ENCODE measurements around the gene CRK.
"Not testable (repeated sequence)": the region's sequence is repeated elsewhere in the genome, so short reads cannot be mapped to it uniquely, and the experiment has no call there.

Gene CRK

DNA sequence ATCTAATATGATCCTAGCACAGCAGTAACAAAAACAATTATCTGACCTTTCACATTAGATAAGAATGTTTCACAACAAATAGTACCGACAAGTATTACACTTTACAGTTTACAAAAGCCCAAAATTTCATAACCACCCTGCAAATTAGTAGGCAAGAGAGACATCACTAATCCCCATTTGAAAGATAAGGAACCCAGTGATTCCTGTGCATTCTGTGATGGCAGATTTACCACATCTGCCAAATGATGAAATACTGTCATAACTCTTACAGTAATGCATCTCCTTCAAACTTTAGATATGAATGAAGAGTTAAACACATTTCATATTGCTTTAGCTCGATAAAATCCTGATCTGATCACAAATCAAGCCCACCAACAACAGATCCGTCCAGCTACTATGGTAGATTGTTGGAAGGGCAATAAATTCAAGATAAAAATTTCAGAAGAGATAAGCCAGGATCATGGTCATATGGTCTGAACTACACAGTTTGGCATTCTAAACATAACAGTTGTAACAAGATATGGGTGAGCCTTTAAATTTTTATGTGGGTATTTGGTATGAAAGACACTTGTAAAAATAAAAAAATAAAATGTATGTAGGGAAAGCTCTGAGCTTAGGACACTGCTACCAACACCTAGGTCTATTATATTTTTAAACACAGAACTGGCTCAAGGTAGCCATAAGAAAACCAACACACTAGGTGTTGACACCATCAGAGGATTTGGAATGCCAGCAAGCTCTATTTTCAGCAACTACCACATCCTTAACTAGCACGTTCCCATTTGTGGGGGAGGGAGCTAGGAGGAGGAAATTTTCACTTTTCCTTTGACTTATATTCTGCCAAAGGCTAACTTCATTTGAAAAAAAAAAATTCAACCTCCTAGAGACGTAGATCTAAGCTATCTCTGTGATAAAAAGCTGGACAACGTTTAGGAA lies 65.3 kb downstream of the CRK start:
- DNase-seq (ENCODE audit: low read depth in 2 of 3, low spot score in 2 of 3): no peak

DNA sequence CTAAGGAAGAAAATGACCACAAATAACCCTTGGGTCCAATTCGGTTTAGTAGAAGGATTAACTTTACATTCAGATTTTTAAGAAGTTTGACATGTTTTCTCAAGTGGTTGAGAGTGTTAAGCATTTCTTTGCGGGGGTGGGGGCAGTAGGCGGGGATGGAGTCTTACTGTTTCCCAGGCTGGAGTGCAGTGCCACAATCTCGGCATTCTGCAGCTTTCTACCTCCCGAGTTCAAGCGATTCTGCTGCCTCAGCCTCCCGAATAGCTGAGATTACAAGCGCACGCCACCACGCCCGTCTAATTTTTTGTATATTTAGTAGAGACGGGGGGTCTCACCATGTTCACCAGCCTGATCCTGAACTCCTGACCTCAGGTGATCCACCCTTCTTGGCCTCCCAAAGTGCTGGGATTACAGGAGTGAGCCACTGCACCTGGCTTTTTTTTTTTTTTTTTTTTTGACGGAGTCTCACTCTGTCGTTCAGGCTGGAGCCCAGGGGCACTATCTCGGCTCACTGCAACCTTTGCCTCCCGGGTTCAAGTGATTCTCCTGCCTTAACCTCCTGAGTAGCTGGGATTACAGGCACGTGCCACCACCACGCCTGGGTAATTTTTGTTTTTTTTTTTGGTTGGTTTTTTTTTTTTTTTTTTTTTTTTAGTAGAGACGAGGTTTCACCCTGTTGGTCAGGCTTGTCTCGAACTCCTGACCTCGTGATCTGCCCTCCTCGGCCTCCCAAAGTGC lies 68.4 kb downstream of the CRK start:
- DNase-seq (ENCODE audit: low read depth in 2 of 3, low spot score in 2 of 3): not testable (repeated sequence)

DNA sequence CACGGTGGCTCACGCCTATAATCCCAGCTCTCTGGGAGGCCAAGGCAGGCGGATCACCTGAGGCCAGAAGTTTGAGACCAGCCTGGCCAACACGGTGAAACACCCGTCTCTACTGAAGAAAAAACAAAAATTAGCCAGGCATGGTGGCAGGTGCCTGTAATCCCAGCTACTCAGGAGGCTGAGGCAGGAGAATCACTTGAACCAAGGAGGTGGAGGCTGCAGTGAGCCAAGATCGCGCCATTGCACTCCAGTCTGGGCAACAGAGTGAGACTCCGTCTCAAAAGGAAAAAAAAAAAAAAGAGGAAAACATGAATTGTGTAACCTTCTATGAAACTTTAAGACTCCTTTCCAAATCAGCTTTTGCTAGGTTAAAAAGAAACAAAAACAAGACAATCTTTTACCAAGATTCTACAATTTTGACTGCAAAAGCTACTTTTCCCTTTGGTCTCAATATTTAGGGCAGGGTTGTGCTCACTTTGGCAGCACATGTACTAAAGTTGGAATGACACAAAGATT lies 69.3 kb downstream of the CRK start:
- not testable (repeated sequence) for DNase-seq (ENCODE audit: low read depth in 2 of 3, low spot score in 2 of 3)

DNA sequence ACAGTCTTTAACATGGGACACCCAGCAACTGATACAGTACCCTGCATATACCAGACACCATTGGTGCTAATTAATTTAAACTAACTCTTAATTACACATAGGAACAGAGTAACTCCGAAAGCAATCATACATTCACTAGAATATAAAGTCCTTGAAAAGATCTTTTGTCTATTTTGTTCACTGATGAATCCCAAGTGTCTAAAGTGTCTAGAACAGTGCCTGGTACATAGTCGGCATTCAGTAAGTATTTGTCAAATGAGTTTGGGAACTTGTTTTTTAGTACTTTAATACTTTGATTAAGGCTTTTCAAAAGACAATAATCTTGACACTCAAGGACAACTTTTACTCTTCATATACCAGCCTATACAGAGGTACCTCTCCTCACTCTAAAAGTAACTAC lies 69.8 kb downstream of the CRK start:
- DNase-seq (ENCODE audit: low read depth in 2 of 3, low spot score in 2 of 3): no peak

DNA sequence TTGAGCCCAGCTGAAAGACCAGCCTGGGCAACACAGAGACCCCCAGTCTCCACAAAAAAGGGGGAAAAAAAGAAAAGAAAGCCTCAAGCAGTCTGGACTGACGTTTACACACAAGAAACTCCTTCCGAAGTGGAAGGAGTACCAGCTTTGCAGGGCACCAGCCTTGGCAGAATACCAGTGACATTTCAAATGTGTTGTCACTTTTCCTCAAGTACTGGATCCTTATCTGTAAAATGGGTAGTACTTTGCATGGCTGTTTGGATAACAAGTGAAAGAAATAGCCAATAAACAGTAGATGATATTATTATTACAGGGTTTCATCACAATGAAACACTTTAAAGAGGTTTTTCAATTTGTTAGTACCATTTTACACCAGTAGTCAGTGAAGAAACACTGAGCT lies 70.2 kb downstream of the CRK start:
- DNase-seq (ENCODE audit: low read depth in 2 of 3, low spot score in 2 of 3): no peak

DNA sequence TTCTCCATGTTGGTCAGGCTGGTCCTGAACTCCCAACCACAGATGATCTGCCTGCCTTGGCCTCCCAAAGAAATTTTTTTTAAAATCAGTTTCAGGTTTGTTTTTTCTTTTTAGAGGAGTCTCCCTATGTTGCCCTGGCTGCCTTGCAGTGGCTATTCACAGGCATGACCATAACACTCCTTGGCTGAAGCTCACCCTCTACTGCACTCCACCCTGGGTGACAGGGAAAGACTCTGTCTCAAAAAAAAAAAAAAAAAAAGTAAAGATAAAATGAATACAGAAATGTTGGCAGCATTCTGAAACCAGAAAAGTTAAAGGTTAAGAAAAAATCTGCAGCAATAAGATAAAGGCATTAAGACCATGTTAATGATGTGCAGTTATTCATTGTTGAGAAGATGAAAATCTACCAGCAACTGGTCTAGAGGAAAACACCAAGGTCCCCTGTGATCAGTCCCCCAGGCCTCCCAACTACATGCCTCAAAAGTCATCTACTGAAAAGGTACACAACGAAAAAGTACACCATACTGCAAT lies 71.1 kb downstream of the CRK start:
- no peak for DNase-seq (ENCODE audit: low read depth in 2 of 3, low spot score in 2 of 3)

DNA sequence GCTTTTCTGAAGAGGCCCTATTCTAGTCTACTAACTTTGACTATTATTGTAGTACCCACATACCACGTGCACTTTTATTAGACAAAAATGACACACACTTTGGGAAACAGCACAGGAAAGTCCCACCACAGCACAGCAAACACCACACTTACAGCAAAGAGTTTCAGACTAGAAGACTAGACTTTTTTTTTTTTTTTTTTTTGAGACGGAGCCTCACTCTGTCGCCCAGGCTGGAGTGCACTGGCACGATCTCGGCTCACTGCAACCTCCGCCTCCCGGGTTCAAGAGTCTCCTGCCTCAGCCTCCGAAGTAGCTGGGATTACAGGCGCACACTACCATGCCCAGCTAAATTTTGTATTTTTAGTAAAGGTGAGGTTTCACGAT lies 76.1 kb downstream of the CRK start:
- DNase-seq (ENCODE audit: low read depth in 2 of 3, low spot score in 2 of 3): no peak

DNA sequence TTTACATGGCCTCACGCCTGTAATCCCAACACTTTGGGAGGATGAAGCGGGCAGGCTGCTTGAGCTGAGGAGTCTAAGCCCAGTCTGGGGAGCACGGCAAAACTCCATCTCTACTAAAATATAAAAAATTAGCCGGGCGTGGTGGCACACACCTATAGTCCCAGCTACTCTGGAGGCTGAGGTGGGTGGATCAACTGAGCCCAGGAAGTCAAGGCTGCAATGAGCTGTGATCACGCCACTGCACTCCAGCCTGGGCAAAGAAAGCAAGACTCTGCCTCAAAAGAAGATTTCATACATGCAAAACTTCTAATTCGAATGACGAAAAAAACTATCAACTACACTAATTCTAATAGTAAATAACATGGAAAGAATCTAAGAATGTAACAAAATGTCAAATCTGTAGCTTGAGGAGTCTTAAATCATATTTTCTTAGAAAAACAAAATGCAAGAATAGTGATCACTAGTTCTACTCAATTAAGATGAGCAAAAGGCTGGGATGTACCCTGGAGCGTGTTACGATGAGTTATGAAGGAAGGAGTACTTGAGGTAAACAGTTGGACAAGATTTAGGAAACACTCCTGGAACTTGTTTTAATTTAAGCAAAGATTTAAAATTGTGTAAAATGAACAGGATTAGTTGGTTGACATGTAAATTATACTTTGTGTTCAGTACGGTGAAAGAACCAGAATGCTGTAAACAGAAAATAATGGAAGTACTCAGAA lies 76.7 kb downstream of the CRK start:
- DNase-seq (ENCODE audit: low read depth in 2 of 3, low spot score in 2 of 3): no peak

DNA sequence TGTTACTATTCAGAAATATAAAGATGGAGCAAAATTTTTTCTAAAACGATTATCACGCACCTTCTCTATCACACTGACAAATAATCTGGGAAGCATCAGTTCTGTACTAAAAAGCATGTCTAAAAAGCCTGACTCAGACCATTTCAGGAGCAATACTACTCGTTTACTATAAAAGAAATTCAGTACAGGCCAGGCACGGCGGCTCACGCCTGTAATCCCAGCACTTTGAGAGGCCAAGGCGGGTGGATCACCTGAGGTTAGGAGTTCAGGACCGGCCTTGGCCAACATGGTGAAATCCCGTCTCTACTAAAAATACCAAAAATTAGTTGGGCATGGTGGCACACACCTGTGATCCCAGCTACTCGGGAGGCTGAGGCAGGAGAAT lies 77.6 kb downstream of the CRK start:
- DNase-seq (ENCODE audit: low read depth in 2 of 3, low spot score in 2 of 3): not testable (repeated sequence)

DNA sequence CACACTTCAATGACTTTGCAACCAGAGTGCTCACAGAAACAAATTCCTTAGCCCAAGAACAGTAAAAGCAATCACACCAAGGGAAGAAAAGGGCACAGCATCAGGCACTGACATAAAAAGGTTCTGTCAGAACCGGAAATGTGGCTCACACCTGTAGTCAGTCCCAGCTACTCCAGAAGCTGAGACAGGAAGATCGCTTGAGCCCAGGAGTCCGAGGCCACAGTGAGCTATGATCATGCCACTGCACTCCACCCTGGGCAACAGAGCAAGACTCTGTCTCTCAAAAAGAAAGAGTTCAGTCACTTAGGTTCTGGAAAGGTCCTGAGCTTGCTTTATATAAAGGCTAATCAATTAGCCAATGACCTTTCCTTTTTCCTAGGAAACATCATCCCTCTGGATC lies 78.7 kb downstream of the CRK start:
- no peak for DNase-seq (ENCODE audit: low read depth in 2 of 3, low spot score in 2 of 3)

DNA sequence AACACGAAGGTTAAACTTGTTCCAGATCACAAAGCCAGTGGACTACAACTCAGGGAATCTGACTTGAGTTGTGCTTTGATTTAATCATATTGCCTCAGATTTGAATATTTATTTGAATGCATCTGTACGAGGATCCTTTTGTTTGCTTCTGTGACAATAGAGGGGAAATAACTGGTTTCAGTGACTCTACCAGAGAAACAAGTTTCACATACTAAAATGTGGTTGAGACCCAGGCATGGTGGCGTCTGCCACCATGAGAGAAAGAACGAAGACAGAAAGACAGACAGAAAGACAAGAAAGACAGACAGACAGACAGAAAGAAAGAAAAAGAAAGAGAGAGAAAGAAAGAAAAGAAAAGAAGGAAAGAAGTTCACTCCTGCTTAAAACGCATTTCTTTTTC lies 80.0 kb downstream of the CRK start:
- DNase-seq (ENCODE audit: low read depth in 2 of 3, low spot score in 2 of 3): no peak

DNA sequence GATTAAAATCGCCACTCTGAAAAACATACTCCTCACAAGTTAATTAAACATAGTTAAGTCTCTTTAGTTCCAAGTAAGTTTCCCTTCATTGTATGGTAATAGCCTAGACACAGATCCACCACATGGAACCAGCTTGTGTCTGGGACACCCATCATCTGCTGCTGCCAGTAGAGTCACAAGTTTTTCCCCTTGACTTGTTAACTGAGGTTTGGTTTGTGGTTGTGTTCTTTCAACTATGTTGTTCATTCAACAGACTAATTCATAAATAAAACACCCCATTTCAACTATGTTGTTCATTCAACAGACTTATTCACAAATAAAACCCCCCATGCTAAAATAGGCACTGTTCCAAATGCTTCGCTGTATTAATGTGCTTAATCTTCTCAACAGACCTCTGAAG lies 80.4 kb downstream of the CRK start:
- DNase-seq (ENCODE audit: low read depth in 2 of 3, low spot score in 2 of 3): no peak

DNA sequence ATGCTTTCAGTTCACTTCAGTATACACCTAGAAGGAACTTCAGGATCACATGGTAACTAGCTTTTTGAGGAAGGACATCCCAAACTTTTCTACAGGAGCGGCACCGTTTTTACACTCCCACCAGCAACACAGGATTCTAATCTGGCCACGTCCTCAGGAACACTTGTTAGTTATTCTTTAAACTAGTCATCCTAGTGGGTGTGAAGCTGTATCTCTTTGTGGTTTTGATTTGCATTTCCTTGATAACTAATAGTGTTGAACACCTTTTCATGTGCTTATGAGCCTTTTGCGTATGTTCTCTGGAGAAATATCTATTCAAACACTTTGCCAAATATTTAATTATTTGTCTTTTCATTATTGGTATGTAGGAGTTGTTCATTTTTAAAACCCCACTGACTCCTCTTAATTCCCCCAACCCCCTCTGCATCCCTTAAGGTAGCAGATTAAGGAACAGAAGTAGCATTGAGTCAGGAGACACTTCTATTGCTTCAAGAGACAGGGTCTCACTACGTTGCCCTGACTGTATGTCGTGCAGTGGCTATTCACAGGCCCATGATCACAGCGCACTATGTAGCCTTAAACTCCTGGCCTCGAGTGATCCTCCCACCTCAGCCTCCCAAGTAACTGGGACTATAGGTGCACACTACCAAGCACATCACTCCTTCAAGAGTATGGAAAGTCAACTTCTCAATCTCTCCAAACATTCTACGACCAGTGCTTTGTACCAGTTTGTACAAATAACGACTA lies 81.4 kb downstream of the CRK start:
- DNase-seq (ENCODE audit: low read depth in 2 of 3, low spot score in 2 of 3): no peak

DNA sequence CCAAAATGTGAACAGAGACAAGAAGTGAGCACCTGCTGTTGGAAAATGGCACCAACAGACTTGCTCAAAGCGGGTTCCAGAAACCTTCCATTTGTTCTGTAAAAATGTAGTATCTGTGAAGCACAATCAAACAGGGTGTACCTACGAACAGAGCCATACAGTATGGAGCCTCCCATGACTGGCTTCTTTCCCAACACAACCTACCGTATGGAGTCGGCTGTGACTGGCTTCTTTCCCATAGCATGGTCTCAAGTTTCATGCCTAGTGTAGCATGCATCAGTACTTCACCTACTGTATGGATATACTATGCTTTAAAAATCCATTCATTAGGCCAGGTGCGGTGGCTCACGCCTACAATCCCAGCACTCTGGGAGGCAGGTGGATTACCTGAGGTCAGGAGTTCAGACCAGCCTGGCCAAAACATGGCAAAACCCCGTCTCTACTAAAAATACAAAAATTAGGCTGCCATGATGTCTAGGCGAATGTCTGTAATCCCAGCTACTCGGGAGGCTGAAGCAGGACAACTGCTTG lies 82.3 kb downstream of the CRK start:
- no peak for DNase-seq (ENCODE audit: low read depth in 2 of 3, low spot score in 2 of 3)

DNA sequence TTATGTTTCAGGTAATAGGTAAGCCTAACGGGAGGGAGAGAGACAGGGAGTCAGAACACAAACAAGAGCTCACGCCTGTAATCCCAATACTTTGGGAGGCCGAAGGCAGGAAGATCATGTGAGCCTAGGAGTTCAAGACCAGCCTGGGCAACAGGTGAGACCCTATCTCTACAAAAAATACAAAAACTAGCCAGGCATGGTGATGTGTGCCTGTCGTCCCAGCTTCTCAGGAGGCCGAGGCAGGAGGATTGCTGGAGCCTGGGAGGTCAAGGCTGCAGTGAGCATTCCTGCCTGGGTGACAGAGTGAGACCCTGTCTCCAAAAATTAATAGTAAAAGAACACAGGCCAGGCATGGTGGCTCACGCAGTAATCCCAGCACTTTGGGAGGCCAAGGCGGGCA lies 83.4 kb downstream of the CRK start:
- DNase-seq (ENCODE audit: low read depth in 2 of 3, low spot score in 2 of 3): no peak

DNA sequence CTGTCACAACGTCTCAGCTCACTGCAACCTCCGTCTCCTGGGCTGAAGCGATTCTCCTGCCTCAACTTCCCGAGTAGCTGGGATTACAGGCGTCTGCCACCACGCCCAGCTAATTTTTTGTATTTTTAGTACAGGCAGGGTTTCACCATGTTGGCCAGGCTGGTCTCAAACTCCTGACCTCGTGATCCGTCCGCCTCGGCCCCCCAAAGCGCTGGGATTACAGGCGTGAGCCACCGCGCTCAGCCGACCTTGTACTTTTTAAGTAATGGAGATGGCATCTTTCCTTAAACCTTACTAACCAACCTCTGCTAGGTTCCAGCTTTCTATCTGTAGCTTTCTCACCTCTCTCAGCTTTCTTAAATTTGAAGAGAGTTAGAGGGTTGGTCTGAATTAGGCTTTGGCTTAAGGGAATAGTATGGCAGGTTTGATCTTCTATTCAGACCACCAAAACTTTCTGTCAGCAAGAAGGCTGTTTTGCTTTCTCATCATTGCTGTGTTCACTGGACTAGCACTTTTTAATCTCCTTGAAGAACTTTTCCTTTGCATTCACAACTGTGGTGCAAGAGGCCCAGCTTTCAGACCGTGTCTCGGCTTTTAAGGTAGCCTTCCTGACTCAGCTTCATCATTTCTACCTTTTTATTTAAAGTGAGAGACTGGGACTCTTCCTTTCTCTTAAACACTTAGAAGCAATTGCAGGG lies 84.0 kb downstream of the CRK start:
- no peak for DNase-seq (ENCODE audit: low read depth in 2 of 3, low spot score in 2 of 3)

Data from activated CD8-positive, alpha-beta memory T cell treated with anti-CD3 and anti-CD28 coated beads for 48 hours (primary cell).